IPS-20b (cell line): ENCODE results near the gene SAE1.
"Not testable (repeated sequence)": the region's sequence is repeated elsewhere in the genome, so short reads cannot be mapped to it uniquely, and the experiment has no call there.

Experiments used
- H3K27ac ChIP-seq: one replicate; pipeline ENCODE4 v1.5.1; 2013; ENCODE audit warnings: low read length
- H3K27me3 ChIP-seq: 2 replicates; pipeline ENCODE4 v1.6.1; 2013; ENCODE audit warnings: mild to moderate bottlenecking, low read length, inconsistent platforms; ENCODE audit not compliant: insufficient read depth
- H3K36me3 ChIP-seq: 2 replicates; pipeline ENCODE4 v1.6.1; 2013; ENCODE audit warnings: low read depth, mild to moderate bottlenecking, inconsistent platforms, low read length, moderate library complexity; ENCODE audit not compliant: insufficient read depth
- H3K4me1 ChIP-seq: 2 replicates; pipeline ENCODE4 v1.6.1; 2013; ENCODE audit warnings: mild to moderate bottlenecking, control low read depth, inconsistent platforms, low read length, moderate library complexity; ENCODE audit not compliant: insufficient read depth
- H3K4me3 ChIP-seq: 2 replicates; pipeline ENCODE4 v1.5.1; 2013; ENCODE audit warnings: mild to moderate bottlenecking, low read length, inconsistent platforms
- H3K9ac ChIP-seq: 2 replicates; pipeline ENCODE4 v1.6.1; 2013; ENCODE audit warnings: low read depth, mild to moderate bottlenecking, inconsistent platforms, low read length, moderate library complexity
- H3K9me3 ChIP-seq: 2 replicates; pipeline ENCODE4 v1.6.1; 2013; ENCODE audit warnings: mild to moderate bottlenecking, low read depth, low read length, inconsistent platforms; ENCODE audit not compliant: insufficient read depth

The SAE1 gene

GRCh38 chr19:47240996-47241918, 110.6 kb downstream of the SAE1 start:
- Histone ChIP-seq H3K4me3 (no peak overlapping the region; the same call in 1 of the 2 replicates), H3K4me1 (peaks cover 6% of the 10 kb centered on the region; the same call in 1 of the 2 replicates), H3K27ac (no peak overlapping the region), H3K36me3 (no peaks in the 10 kb centered on the region), H3K9me3 (no peaks in the 10 kb centered on the region), H3K27me3 (peaks cover 48% of the 10 kb centered on the region), H3K9ac (peak overlapping the region; percentile 14; the same call in 1 of the 2 replicates)

DNA sequence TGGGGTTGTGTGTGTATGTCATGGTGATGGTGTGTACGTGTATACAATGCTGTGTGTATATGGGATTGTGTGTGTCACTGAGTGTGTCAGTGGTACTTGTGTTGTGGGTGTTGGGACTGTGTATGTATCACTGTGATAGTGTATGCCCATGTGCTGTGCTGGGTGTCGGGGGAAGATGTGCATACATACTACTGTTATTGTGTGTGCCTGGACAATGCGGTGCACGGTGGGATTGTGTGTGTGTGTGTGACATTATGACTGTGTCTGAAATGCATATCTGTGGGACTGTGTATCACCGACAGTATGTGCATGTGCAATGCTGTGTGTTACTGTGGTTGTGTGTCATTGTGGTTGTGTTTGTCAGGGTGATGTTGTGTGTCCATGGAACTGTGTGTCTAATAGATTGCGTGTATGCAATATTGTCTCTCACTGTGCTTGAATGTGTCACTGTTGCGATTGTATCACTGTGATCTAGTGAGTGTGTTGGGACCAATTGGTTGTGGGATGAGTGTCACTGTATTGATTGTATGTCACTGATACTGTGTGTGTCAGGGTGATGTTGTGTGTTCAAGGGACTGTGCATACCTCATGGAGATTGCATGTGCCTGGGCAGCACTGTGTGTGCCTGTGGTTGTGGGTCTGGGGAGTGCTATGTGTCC, 111.4 kb downstream of the SAE1 start:
- Histone ChIP-seq H3K4me1 (peaks cover 6% of the 10 kb centered on the region; the same call in 1 of the 2 replicates), H3K27ac (no peak overlapping the region), H3K36me3 (no peaks in the 10 kb centered on the region), H3K4me3 (no peak overlapping the region), H3K9me3 (no peaks in the 10 kb centered on the region), H3K9ac (no peak overlapping the region), H3K27me3 (peaks cover 48% of the 10 kb centered on the region)

GRCh38 chr19:47243364-47243775, 112.7 kb downstream of the SAE1 start:
- Histone ChIP-seq H3K27me3 (peaks cover 48% of the 10 kb centered on the region), H3K36me3 (no peaks in the 10 kb centered on the region), H3K4me3 (peak overlapping the region; percentile 64), H3K27ac (peak overlapping the region; percentile 72), H3K9ac (peak overlapping the region; percentile 81; the same call in 1 of the 2 replicates), H3K4me1 (peaks cover 6% of the 10 kb centered on the region; the same call in 1 of the 2 replicates), H3K9me3 (no peaks in the 10 kb centered on the region)

DNA sequence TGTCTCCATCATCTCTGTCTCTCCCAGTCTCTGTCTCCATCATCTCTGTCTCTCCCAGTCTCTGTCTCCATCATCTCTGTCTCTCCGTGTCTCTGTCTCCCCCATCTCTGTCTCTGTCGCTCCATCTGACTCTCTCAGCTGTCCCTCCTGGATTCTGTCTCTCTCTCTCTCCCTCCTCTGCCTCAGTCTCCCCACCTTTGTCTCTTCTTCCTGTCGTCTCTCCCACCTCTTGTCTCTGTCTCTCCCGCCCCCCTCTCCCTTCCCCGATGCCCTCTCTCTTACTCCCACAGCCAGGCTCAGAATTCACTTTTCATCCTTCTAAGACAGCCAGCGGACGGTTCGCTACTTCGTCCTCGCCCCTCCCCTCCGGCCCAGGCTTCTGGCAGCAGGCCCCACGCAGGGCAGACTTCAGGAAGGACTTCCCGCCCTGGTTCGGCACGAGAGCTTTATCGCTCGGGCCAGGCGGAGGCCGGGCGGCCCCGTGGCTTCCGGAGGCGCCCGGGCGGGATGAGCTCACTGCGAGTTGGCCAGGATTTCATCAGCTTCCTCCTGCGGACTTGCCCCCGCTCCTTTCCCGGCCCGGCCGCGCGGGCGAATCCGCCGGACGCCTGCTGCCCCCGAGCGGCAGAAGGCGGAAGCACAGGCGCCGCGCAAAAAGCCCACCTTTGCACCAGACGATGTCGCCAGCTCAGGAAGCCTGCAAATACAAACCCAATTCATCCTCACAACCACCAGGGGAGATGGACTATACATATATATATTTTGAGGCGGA, 113.3 kb downstream of the SAE1 start:
- Histone ChIP-seq H3K4me1 (peaks cover 6% of the 10 kb centered on the region; the same call in 1 of the 2 replicates), H3K4me3 (peak overlapping the region; percentile 64), H3K27ac (peak overlapping the region; percentile 72), H3K27me3 (peaks cover 42% of the 10 kb centered on the region), H3K9ac (peak overlapping the region; percentile 81; the same call in 1 of the 2 replicates), H3K9me3 (no peaks in the 10 kb centered on the region), H3K36me3 (no peaks in the 10 kb centered on the region)

DNA sequence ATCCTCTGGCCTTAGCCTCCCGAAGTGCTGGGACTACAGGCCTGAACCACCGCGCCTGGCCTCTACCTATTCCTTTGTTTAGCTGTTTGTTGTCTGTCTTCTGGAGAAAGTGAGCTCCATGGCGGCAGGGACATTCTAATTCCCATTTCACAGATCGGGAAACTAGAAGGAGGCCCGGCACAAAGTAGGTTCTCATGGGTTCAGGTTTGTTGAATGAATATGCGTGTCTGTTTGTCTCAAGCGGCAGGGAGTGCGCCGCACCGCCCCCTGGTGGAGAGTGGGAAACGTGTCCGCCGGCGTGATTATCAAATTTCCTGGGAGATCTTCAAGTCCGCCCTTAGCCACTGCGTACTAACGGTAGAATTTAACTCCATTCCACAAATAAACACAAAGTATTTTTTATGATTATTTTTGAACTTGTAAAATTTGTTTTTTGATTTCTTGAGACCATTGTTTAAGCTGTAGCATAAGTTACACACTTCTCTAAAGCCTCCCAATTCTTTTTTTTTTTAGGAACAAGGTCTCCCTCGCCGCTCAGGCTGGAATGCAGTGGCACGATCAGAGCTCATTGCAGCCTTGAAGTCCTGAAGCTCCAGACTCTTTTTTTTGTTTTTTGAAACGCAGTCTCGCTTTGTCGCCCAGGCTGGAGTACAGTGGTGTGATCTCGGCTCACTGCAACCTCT, 116.8 kb downstream of the SAE1 start:
- peaks cover 12% of the 10 kb centered on the region for H3K27me3 ChIP-seq
- H3K4me1 ChIP-seq: no peaks in the 10 kb centered on the region; the same call in 1 of the 2 replicates
- no peak overlapping the region for H3K27ac ChIP-seq
- H3K9me3 ChIP-seq: no peaks in the 10 kb centered on the region
- no peak overlapping the region for H3K4me3 ChIP-seq
- H3K36me3 ChIP-seq: no peaks in the 10 kb centered on the region
- no peak overlapping the region for H3K9ac ChIP-seq

DNA sequence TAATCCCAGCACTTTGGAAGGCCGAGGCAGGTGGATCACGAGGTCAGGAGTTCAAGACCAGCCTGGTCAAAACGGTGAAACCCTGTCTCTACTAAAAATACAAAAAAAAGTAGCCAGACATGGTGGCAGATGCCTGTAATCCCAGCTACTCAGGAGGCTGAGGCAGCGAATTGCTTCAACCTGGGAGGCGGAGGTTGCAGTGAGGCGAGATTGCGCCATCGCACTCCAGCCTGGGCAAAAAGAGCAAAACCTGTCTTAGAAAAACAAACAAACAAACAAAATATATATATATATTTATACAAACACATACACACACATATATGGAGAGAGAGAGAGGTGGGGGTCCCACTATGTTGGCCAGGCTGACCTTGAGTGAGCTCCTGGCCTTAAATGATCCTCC, 122.4 kb downstream of the SAE1 start:
- H3K9ac ChIP-seq: not testable (repeated sequence)

GRCh38 chr19:47253467-47253881, 122.8 kb downstream of the SAE1 start:
- no peak overlapping the region for H3K27ac ChIP-seq

More for the DNA sequence above, 122.4 kb downstream of the SAE1 start:
- not testable (repeated sequence) for H3K36me3 ChIP-seq, H3K27me3 ChIP-seq, H3K9me3 ChIP-seq, H3K4me1 ChIP-seq, H3K27ac ChIP-seq, H3K4me3 ChIP-seq

GRCh38 chr19:47253970-47254369, 123.3 kb downstream of the SAE1 start:
- no peak overlapping the region for H3K4me3 ChIP-seq
- H3K27ac ChIP-seq: no peak overlapping the region
- no peak overlapping the region for H3K9ac ChIP-seq

More at GRCh38 chr19:47253467-47253881, 122.8 kb downstream of the SAE1 start:
- Histone ChIP-seq H3K4me1 (peaks cover 9% of the 10 kb centered on the region), H3K9me3 (no peaks in the 10 kb centered on the region), H3K36me3 (peaks cover 3% of the 10 kb centered on the region; the same call in 1 of the 2 replicates), H3K27me3 (no peaks in the 10 kb centered on the region), H3K9ac (no peak overlapping the region), H3K4me3 (no peak overlapping the region)

DNA sequence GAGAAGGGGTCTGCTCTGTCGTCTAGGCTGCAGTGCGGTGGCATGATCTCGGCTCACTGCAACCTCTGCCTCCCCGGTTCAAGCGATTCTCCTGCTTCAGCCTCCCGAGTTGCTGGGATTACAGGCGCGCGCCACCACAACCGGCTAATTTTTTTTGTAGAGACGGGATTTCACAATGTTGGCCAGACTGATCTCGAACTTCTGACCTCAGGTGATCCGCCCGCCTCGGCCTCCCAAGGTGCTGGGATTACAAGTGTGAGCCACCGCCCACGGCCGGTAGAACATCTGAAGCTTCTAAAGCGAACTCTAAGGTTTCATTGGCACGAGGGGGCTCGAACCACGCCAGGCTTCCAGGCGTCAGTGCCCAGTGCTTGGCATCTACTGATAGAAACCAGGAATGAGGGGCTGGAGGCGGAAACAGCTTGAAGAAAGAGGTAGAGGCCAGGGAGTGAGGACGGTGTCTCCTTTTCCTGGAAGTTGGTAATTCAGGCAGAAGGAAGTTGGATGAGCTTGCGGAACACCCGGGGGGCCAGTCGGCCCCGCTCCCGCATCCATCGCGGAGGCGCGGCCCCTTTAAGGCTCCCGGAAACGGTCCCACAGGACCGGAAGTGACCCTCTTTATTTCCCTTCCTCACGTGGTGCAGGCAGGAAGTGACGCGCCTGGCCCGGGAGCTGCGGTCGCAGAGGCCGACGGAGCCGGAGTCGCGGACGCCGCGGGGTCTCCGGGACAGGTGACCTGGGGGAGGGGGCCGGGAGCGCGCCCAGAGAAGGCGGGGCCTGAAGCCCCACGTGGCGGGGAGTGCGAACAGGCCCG, 125.5 kb downstream of the SAE1 start, which contains the start of gene CCDC9:
CCDC9 (plus strand) TSS at position 647 of the 814 bp plus-strand sequence. CDS start 1,876 bp downstream, outside the sequence.
- peak within 1 kb of the TSS; percentile 84; the same call in 1 of the 2 replicates for H3K9ac ChIP-seq
- peaks cover 28% of the 10 kb centered on the region for H3K36me3 ChIP-seq
- peaks cover 10% of the 10 kb centered on the region for H3K4me1 ChIP-seq
- H3K4me3 ChIP-seq: peak within 1 kb of the TSS; percentile 91
- H3K27ac ChIP-seq: peak within 1 kb of the TSS; percentile 15
- no peaks in the 10 kb centered on the region for H3K27me3 ChIP-seq
- no peaks in the 10 kb centered on the region for H3K9me3 ChIP-seq

More at GRCh38 chr19:47253970-47254369, 123.3 kb downstream of the SAE1 start:
- Histone ChIP-seq H3K4me1 (peaks cover 10% of the 10 kb centered on the region), H3K9me3 (no peaks in the 10 kb centered on the region), H3K36me3 (peaks cover 8% of the 10 kb centered on the region), H3K27me3 (no peaks in the 10 kb centered on the region)

DNA sequence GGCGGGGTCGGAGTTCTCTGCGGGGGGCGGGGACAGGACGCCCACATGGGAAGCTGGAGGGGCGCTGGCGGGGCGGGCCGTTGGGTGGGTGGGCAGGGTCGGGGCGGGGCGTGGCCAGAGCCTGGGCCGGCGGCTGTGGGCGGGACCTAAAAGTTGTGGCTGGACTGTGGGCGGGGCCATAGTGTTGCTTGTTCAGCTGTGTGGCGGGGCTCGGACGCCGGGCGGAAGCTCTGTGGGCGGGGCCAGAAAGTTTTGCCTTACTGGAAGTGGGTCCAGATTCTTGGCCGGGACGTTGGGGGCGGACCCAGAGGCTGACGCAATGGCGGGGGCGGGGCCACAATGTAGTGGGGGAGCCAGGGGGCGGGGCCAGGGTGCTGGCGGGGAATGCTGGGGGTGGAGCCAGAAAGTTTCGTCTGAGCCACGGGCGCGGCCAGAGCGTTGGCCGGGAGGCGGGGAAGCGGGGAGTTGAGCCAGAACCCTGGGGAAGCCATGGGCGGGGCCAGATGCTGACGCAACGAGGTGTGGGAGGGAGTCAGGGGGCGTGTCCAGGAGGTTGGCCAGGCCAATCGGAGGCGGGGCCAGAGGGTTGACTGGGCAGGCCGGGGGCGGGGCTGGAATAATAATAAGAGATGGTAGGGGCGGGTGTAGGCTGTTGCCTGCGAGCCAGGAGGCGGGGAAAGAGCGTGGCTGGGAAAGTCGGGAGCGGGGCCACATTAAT, 126.2 kb downstream of the SAE1 start:
- Histone ChIP-seq H3K27ac (no peak overlapping the region), H3K27me3 (no peaks in the 10 kb centered on the region), H3K9ac (no peak overlapping the region)

More for the DNA sequence above, 126.2 kb downstream of the SAE1 start:
- H3K4me3 ChIP-seq: peak overlapping the region; percentile 75; the same call in 1 of the 2 replicates
- no peaks in the 10 kb centered on the region for H3K9me3 ChIP-seq
- H3K4me1 ChIP-seq: peaks cover 10% of the 10 kb centered on the region
- peaks cover 32% of the 10 kb centered on the region for H3K36me3 ChIP-seq
